Measurements from ENCODE around the gene ETS1.

Gene ETS1

GRCh38 chr11:128503245-128503991, 83.9 kb downstream of the ETS1 start:
- peaks cover 55% of the 10 kb centered on the region for H3K36me3 ChIP-seq (ENCODE audit: insufficient read depth, low read length)
- 0 out of 2 replicates have a peak overlapping the region, but pooled peaks have one; percentile 12 for H3K27ac ChIP-seq (ENCODE audit: low read length)
- no peak overlapping the region for H3K9ac ChIP-seq (ENCODE audit: low read depth, low read length)
- TF ChIP-seq EZH2 (IDR thresholded peaks at IDR 0.05; ENCODE audit: borderline replicate concordance, low read depth, low read length, severe bottlenecking) (no peak), CTCF (IDR thresholded peaks at IDR 0.05; ENCODE audit: borderline replicate concordance, extremely low read depth, low read length, poor library complexity, severe bottlenecking) (no peak)
- no peak for ATAC-seq (ENCODE audit: insufficient read depth, low read depth)
- H2AFZ ChIP-seq (ENCODE audit: low read depth, low read length): no peak overlapping the region
- no peaks in the 10 kb centered on the region for H3K27me3 ChIP-seq (ENCODE audit: insufficient read depth, low read length, poor library complexity)
- peaks cover 39% of the 10 kb centered on the region for H3K4me1 ChIP-seq (ENCODE audit: insufficient read depth, low read length)
- peaks cover 90% of the 10 kb centered on the region for H4K20me1 ChIP-seq (ENCODE audit: insufficient read depth, low read length)
- H3K79me2 ChIP-seq (ENCODE audit: insufficient read depth, low read length): peaks cover 100% of the 10 kb centered on the region
- no peaks in the 10 kb centered on the region for H3K9me3 ChIP-seq (ENCODE audit: insufficient read depth, low read length, severe bottlenecking)
- no peak overlapping the region for H3K4me2 ChIP-seq (ENCODE audit: insufficient read depth, low read length)
- DNase-seq: no peak
- no peak overlapping the region for H3K4me3 ChIP-seq (ENCODE audit: low read depth in 1 of 2, low read length in 2 of 2)

GRCh38 chr11:128502726-128503125, 84.6 kb downstream of the ETS1 start:
- no peak overlapping the region for H3K4me3 ChIP-seq (ENCODE audit: low read depth in 1 of 2, low read length in 2 of 2)
- H3K9ac ChIP-seq (ENCODE audit: low read depth, low read length): no peak overlapping the region
- no peak overlapping the region for H3K4me2 ChIP-seq (ENCODE audit: insufficient read depth, low read length)
- H2AFZ ChIP-seq (ENCODE audit: low read depth, low read length): no peak overlapping the region
- no peak for TF ChIP-seq EZH2 (IDR thresholded peaks at IDR 0.05; ENCODE audit: borderline replicate concordance, low read depth, low read length, severe bottlenecking)
- no peaks in the 10 kb centered on the region for H3K9me3 ChIP-seq (ENCODE audit: insufficient read depth, low read length, severe bottlenecking)
- H3K4me1 ChIP-seq (ENCODE audit: insufficient read depth, low read length): peaks cover 41% of the 10 kb centered on the region
- peaks cover 100% of the 10 kb centered on the region for H3K79me2 ChIP-seq (ENCODE audit: insufficient read depth, low read length)
- DNase-seq (no peak), ATAC-seq (ENCODE audit: insufficient read depth, low read depth) (no peak)
- H4K20me1 ChIP-seq (ENCODE audit: insufficient read depth, low read length): peaks cover 92% of the 10 kb centered on the region
- H3K27ac ChIP-seq (ENCODE audit: low read length): 0 out of 2 replicates have a peak overlapping the region, but pooled peaks have one; percentile 19
- peaks cover 53% of the 10 kb centered on the region for H3K36me3 ChIP-seq (ENCODE audit: insufficient read depth, low read length)
- no peaks in the 10 kb centered on the region for H3K27me3 ChIP-seq (ENCODE audit: insufficient read depth, low read length, poor library complexity)

DNA sequence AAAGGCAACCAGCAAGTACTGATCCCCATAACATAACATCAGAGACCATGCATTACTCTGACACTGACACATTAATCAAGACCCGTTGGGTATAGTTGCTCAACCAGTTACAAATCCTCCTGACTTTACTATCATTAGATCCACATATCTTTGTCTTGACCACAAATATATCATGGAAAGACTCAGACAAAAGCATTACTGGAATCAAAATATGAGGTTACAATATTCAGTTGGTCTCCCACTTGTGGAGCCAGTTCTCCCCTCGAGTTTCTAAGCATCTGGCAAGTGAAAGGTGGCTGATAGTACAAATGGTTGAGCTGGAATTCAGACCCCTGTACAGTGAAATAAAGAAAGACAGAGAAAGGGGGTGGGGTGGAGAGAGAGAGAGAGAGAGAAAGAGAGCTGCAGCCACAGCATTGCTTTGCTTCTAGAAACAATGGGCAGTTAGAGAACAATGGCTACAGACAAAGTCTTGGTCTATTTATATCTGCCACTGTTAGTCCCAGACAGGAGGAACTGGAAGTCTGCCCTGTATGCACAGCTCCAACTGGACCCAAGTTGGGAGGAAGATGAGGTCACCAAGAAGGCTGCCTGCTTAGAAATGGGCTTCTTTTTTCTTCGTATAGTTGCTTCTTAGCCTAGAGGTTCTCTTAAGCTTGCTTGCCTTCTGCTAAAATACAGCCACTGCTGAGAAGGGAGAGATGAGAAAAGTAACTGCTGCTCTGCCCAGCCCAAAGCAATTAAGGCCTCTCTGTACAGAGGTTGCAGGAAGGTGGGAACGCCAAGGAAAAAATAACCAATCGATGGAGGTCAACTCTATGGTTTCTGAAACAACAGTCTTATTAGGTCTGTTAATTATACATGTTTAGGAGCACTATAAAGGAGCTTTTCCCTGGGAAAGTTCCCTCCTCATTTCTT, 85.5 kb downstream of the ETS1 start:
- Histone ChIP-seq H3K4me2 (ENCODE audit: insufficient read depth, low read length) (no peak overlapping the region), H2AFZ (ENCODE audit: low read depth, low read length) (no peak overlapping the region), H4K20me1 (ENCODE audit: insufficient read depth, low read length) (peaks cover 92% of the 10 kb centered on the region), H3K27me3 (ENCODE audit: insufficient read depth, low read length, poor library complexity) (no peaks in the 10 kb centered on the region), H3K4me3 (ENCODE audit: low read depth in 1 of 2, low read length in 2 of 2) (no peak overlapping the region), H3K27ac (ENCODE audit: low read length) (peak overlapping the region; percentile 35; the same call in 1 of the 2 replicates), H3K79me2 (ENCODE audit: insufficient read depth, low read length) (peaks cover 100% of the 10 kb centered on the region), H3K4me1 (ENCODE audit: insufficient read depth, low read length) (peaks cover 48% of the 10 kb centered on the region), H3K36me3 (ENCODE audit: insufficient read depth, low read length) (peaks cover 54% of the 10 kb centered on the region), H3K9me3 (ENCODE audit: insufficient read depth, low read length, severe bottlenecking) (no peaks in the 10 kb centered on the region), H3K9ac (ENCODE audit: low read depth, low read length) (no peak overlapping the region)
- no peak for TF ChIP-seq CTCF (IDR thresholded peaks at IDR 0.05; ENCODE audit: borderline replicate concordance, extremely low read depth, low read length, poor library complexity, severe bottlenecking)
- no peak for TF ChIP-seq EZH2 (IDR thresholded peaks at IDR 0.05; ENCODE audit: borderline replicate concordance, low read depth, low read length, severe bottlenecking)
- DNase-seq (no peak), ATAC-seq (ENCODE audit: insufficient read depth, low read depth) (no peak; the same call in 2 of the 3 replicates)

Data from DND-41 (cell line).